ENCODE measurements around the gene PINK1. TPM values are rescaled to one million over a fixed set of nuclear protein-coding genes. Genes with fewer than 3 reads are reported as not detected.

The PINK1 gene
- total RNA-seq, result 73.1 and 79.3 TPM in 2 replicates

GRCh38 chr1:20633190-20634064 lies at the start of gene PINK1:
PINK1 (plus strand) TSS chr1:20633458; CDS start chr1:20633549, 91 bp downstream.
- peak within 1 kb of the TSS; percentile 93 for H3K4me3 ChIP-seq (ENCODE audit: insufficient read depth, low read length)
- peak within 1 kb of the TSS; percentile 31 for H3K27ac ChIP-seq (ENCODE audit: low read depth, low read length)
- H2AFZ ChIP-seq (ENCODE audit: low read length), result peak within 1 kb of the TSS; percentile 85
- H3K79me2 ChIP-seq (ENCODE audit: insufficient read depth, low read length), result peaks cover 19% of the 10 kb centered on the region
- DNase-seq (ENCODE audit: insufficient read length, low spot score, missing footprints), result peak; percentile 97
- peaks cover 14% of the 10 kb centered on the region for H3K36me3 ChIP-seq (ENCODE audit: insufficient read depth, low read length)
- H4K20me1 ChIP-seq (ENCODE audit: insufficient read depth, low read length), result peaks cover 23% of the 10 kb centered on the region
- H3K27me3 ChIP-seq (ENCODE audit: insufficient read depth, low read length), result no peaks in the 10 kb centered on the region
- no peaks in the 10 kb centered on the region for H3K9me3 ChIP-seq (ENCODE audit: low read depth, low read length)
- H3K4me2 ChIP-seq (ENCODE audit: insufficient read depth, low read length), result peak within 1 kb of the TSS; percentile 99
- H3K4me1 ChIP-seq (ENCODE audit: insufficient read depth, low read length), result peaks cover 17% of the 10 kb centered on the region
- TF ChIP-seq CTCF (IDR thresholded peaks at IDR 0.05; ENCODE audit: extremely low read depth, low read depth, low read length), result peak; percentile 87

GRCh38 chr1:20584890-20585289 lies 48.4 kb upstream of the PINK1 start:
- Histone ChIP-seq H3K4me1 (ENCODE audit: insufficient read depth, low read length) (peaks cover 20% of the 10 kb centered on the region), H2AFZ (ENCODE audit: low read length) (no peak overlapping the region), H3K9me3 (ENCODE audit: low read depth, low read length) (no peaks in the 10 kb centered on the region), H3K27ac (ENCODE audit: low read depth, low read length) (no peak overlapping the region), H3K4me2 (ENCODE audit: insufficient read depth, low read length) (no peak overlapping the region), H3K4me3 (ENCODE audit: insufficient read depth, low read length) (no peak overlapping the region), H3K27me3 (ENCODE audit: insufficient read depth, low read length) (no peaks in the 10 kb centered on the region), H4K20me1 (ENCODE audit: insufficient read depth, low read length) (no peaks in the 10 kb centered on the region), H3K79me2 (ENCODE audit: insufficient read depth, low read length) (no peaks in the 10 kb centered on the region), H3K36me3 (ENCODE audit: insufficient read depth, low read length) (no peaks in the 10 kb centered on the region)
- DNase-seq (ENCODE audit: insufficient read length, low spot score, missing footprints), result peak; percentile 35
- TF ChIP-seq CTCF (IDR thresholded peaks at IDR 0.05; ENCODE audit: extremely low read depth, low read depth, low read length), result no peak

GRCh38 chr1:20586953-20587660 lies 46.2 kb upstream of the PINK1 start:
- H3K36me3 ChIP-seq (ENCODE audit: insufficient read depth, low read length), result no peaks in the 10 kb centered on the region
- H3K27me3 ChIP-seq (ENCODE audit: insufficient read depth, low read length), result no peaks in the 10 kb centered on the region
- no peak overlapping the region for H2AFZ ChIP-seq (ENCODE audit: low read length)
- no peak overlapping the region for H3K4me3 ChIP-seq (ENCODE audit: insufficient read depth, low read length)
- H3K4me1 ChIP-seq (ENCODE audit: insufficient read depth, low read length), result peaks cover 29% of the 10 kb centered on the region
- peak; percentile 68 for DNase-seq (ENCODE audit: insufficient read length, low spot score, missing footprints)
- no peaks in the 10 kb centered on the region for H3K79me2 ChIP-seq (ENCODE audit: insufficient read depth, low read length)
- H3K9me3 ChIP-seq (ENCODE audit: low read depth, low read length), result no peaks in the 10 kb centered on the region
- H4K20me1 ChIP-seq (ENCODE audit: insufficient read depth, low read length), result no peaks in the 10 kb centered on the region
- no peak for TF ChIP-seq CTCF (IDR thresholded peaks at IDR 0.05; ENCODE audit: extremely low read depth, low read depth, low read length)
- no peak overlapping the region for H3K4me2 ChIP-seq (ENCODE audit: insufficient read depth, low read length)
- no peak overlapping the region for H3K27ac ChIP-seq (ENCODE audit: low read depth, low read length)

GRCh38 chr1:20587661-20588053 lies 45.6 kb upstream of the PINK1 start:
- Histone ChIP-seq H3K79me2 (ENCODE audit: insufficient read depth, low read length) (no peaks in the 10 kb centered on the region), H3K4me2 (ENCODE audit: insufficient read depth, low read length) (no peak overlapping the region), H3K4me1 (ENCODE audit: insufficient read depth, low read length) (peaks cover 29% of the 10 kb centered on the region), H3K4me3 (ENCODE audit: insufficient read depth, low read length) (no peak overlapping the region), H3K27ac (ENCODE audit: low read depth, low read length) (no peak overlapping the region), H3K36me3 (ENCODE audit: insufficient read depth, low read length) (no peaks in the 10 kb centered on the region), H3K27me3 (ENCODE audit: insufficient read depth, low read length) (no peaks in the 10 kb centered on the region), H2AFZ (ENCODE audit: low read length) (no peak overlapping the region), H3K9me3 (ENCODE audit: low read depth, low read length) (no peaks in the 10 kb centered on the region), H4K20me1 (ENCODE audit: insufficient read depth, low read length) (no peaks in the 10 kb centered on the region)
- peak; percentile 65 for DNase-seq (ENCODE audit: insufficient read length, low spot score, missing footprints)
- no peak for TF ChIP-seq CTCF (IDR thresholded peaks at IDR 0.05; ENCODE audit: extremely low read depth, low read depth, low read length)

Measured in osteoblast (primary cell).